ENCODE results near the gene NGFR. TPM values are rescaled to one million over a fixed set of nuclear protein-coding genes. Genes with fewer than 3 reads are reported as not detected.

NGFR gene
- total and polyA plus RNA-seq, 2 donors (not counting 1 experiment from before 2014, with no cell fraction given), result 0.31 to 1.6 TPM

GRCh38 chr17:49496867-49497147, 1.7 kb downstream of the NGFR start:
- Histone ChIP-seq H3K4me3 (ENCODE audit: control extremely low read depth in 1 of 5, extremely low read depth in 1 of 5, insufficient read depth in 1 of 5, low read depth in 2 of 5, low read length in 4 of 5) (peak overlapping the region in 4 of 5 experiments; percentile 54 to 74 (median 58)), H3K4me2 (replicated peaks; ENCODE audit: low read depth, low read length, poor library complexity, severe bottlenecking) (peak overlapping the region; percentile 87), H3K27ac (ENCODE audit: low read length in 2 of 2) (no peak overlapping the region), H3K79me2 (ENCODE audit: control insufficient read depth, insufficient read depth, low read length) (no peaks in the 10 kb centered on the region), H3K9me3 (ENCODE audit: control extremely low read depth in 1 of 3, control insufficient read depth in 2 of 3, insufficient read depth in 1 of 3, low read length in 2 of 3) (peaks cover 0 to 14% (median 0%) of the 10 kb centered on the region in 3 donors), H3K4me1 (ENCODE audit: control insufficient read depth in 2 of 2, insufficient read depth in 2 of 2, low read length in 2 of 2) (peaks cover 30 to 34% of the 10 kb centered on the region in 2 donors), H4K20me1 (ENCODE audit: control insufficient read depth, insufficient read depth, low read length, poor library complexity, severe bottlenecking) (no peaks in the 10 kb centered on the region), H3K27me3 (replicated peaks in 1 of 4; ENCODE audit: control extremely low read depth in 1 of 4, control insufficient read depth in 3 of 4, insufficient read depth in 4 of 4, low read length in 3 of 4) (peaks cover 0 to 56% (median 44%) of the 10 kb centered on the region in 4 experiments), H3K36me3 (replicated peaks in 1 of 2; ENCODE audit: control extremely low read depth in 1 of 2, control insufficient read depth in 1 of 2, extremely low read depth in 1 of 2, insufficient read depth in 2 of 2, low read length in 1 of 2) (no peaks in the 10 kb centered on the region), H2AFZ (ENCODE audit: insufficient read depth, low read depth, low read length, poor library complexity, severe bottlenecking) (peak overlapping the region; percentile 83), H3K9ac (ENCODE audit: low read length) (peak overlapping the region; percentile 67)
- ChIA-PET CTCF (interaction anchor here (0.6 to 3.9 kb wide), 12 partner anchors 10 to 501 kb away, joined by 3 to 21 read pairs (median 4); no protein-coding TSS in a partner anchor), POLR2A (no interaction called here)
- WGBS (ENCODE audit: insufficient coverage), result 4% methylated on average over 12 of the region's 13 CpGs
- H3K4me1 Mint-ChIP-seq, result peaks cover 29% of the 10 kb centered on the region
- H3K27ac Mint-ChIP-seq, result no peak overlapping the region
- peaks cover 42% of the 10 kb centered on the region for H3K27me3 Mint-ChIP-seq
- no peak for DNase-seq
- ATAC-seq (ENCODE audit: low read depth), result no peak
- H3K9me3 Mint-ChIP-seq (ENCODE audit: insufficient read depth), result no peaks in the 10 kb centered on the region
- peak overlapping the region; percentile 87 for H3K4me3 Mint-ChIP-seq
- no peak for TF ChIP-seq CTCF (IDR thresholded peaks at IDR 0.05)
- intact Hi-C loops (cut with micrococcal nuclease), result loop anchor here (1.0 to 10.0 kb wide), 3 partner anchors 59 to 208 kb away; partner anchors contain the start of genes SLC35B1 and SPOP

GRCh38 chr17:49497148-49498028, 2.3 kb downstream of the NGFR start:
- H3K27me3 ChIP-seq (replicated peaks in 1 of 4; ENCODE audit: control extremely low read depth in 1 of 4, control insufficient read depth in 3 of 4, insufficient read depth in 4 of 4, low read length in 3 of 4), result peaks cover 0 to 60% (median 46%) of the 10 kb centered on the region in 4 experiments
- Mint-ChIP-seq H3K9me3 (ENCODE audit: insufficient read depth) (no peaks in the 10 kb centered on the region), H3K4me3 (peak overlapping the region; percentile 87), H3K27me3 (peaks cover 45% of the 10 kb centered on the region), H3K4me1 (peaks cover 29% of the 10 kb centered on the region), H3K27ac (no peak overlapping the region)
- peak overlapping the region; percentile 67 for H3K9ac ChIP-seq (ENCODE audit: low read length)
- peak; percentile 99 for TF ChIP-seq EZH2 (IDR thresholded peaks at IDR 0.05; ENCODE audit: borderline replicate concordance, insufficient read depth, low read depth, low read length, poor library complexity, severe bottlenecking)
- no peak for TF ChIP-seq CTCF (IDR thresholded peaks at IDR 0.05)
- peaks cover 30 to 34% of the 10 kb centered on the region in 2 donors for H3K4me1 ChIP-seq (ENCODE audit: control insufficient read depth in 2 of 2, insufficient read depth in 2 of 2, low read length in 2 of 2)
- H3K36me3 ChIP-seq (replicated peaks in 1 of 2; ENCODE audit: control extremely low read depth in 1 of 2, control insufficient read depth in 1 of 2, extremely low read depth in 1 of 2, insufficient read depth in 2 of 2, low read length in 1 of 2), result no peaks in the 10 kb centered on the region
- ChIA-PET POLR2A (no interaction called here), CTCF (interaction anchor here (0.6 to 3.9 kb wide), 8 partner anchors 10 to 90 kb away, joined by 3 to 20 read pairs (median 6); no protein-coding TSS in a partner anchor)
- no peak overlapping the region for H3K27ac ChIP-seq (ENCODE audit: low read length in 2 of 2)
- H3K79me2 ChIP-seq (ENCODE audit: control insufficient read depth, insufficient read depth, low read length), result no peaks in the 10 kb centered on the region
- peaks cover 0 to 14% (median 0%) of the 10 kb centered on the region in 3 donors for H3K9me3 ChIP-seq (ENCODE audit: control extremely low read depth in 1 of 3, control insufficient read depth in 2 of 3, insufficient read depth in 1 of 3, low read length in 2 of 3)
- WGBS (ENCODE audit: insufficient coverage), result 1% methylated on average over 71 of the region's 75 CpGs
- H3K4me3 ChIP-seq (ENCODE audit: control extremely low read depth in 1 of 5, extremely low read depth in 1 of 5, insufficient read depth in 1 of 5, low read depth in 2 of 5, low read length in 4 of 5), result peak overlapping the region in 4 of 5 experiments; percentile 54 to 74 (median 58)
- DNase-seq, result peak; percentile 63
- H3K4me2 ChIP-seq (replicated peaks; ENCODE audit: low read depth, low read length, poor library complexity, severe bottlenecking), result peak overlapping the region; percentile 87
- peak overlapping the region; percentile 83 for H2AFZ ChIP-seq (ENCODE audit: insufficient read depth, low read depth, low read length, poor library complexity, severe bottlenecking)
- ATAC-seq (ENCODE audit: low read depth), result no peak
- no peaks in the 10 kb centered on the region for H4K20me1 ChIP-seq (ENCODE audit: control insufficient read depth, insufficient read depth, low read length, poor library complexity, severe bottlenecking)
- intact Hi-C loops (cut with micrococcal nuclease), result loop anchor here (5.0 to 10.0 kb wide), 2 partner anchors 180 to 207 kb away; partner anchors contain the start of genes SLC35B1 and SPOP
